HCT116 (cell line): ENCODE results near the gene SSR2. TPM values are rescaled to one million over a fixed set of nuclear protein-coding genes. Genes with fewer than 3 reads are reported as not detected.

Experiments used
- ATAC-seq: fragments of 200-7000 bp; cut with Tn5 transposase; 2 replicates; pipeline ENCODE4 v1.9.1; 2020; ENCODE audit warnings: mild to moderate bottlenecking, moderate library complexity
- BruUV-seq: library from RNA; stranded (reverse); fragments of 400-500 nt; replicated peaks from 2 replicates; lab custom pipeline; 2021; lab: Mats Ljungman, UMichigan
- CTCF ChIA-PET: fragments of 300-600 bp; sonication (Branson Sonifier 250); formaldehyde crosslinking; loops from one replicate; lab custom pipeline; 2021; ENCODE audit warnings: antibody characterized with exemption; lab: Charles Lee
- POLR2A ChIA-PET: fragments of 300-600, 350-600 bp; sonication (Branson Sonifier 250); formaldehyde crosslinking; loops from one replicate; lab custom pipeline; 2021; ENCODE audit warnings: antibody characterized with exemption; lab: Charles Lee
- RAD21 ChIA-PET, 2 experiments: fragments of 300-600 bp; sonication (Branson Sonifier 250); formaldehyde crosslinking; loops; one replicate each; lab custom pipeline; 2023; ENCODE audit warnings: low total read pairs in 2 of 2; ENCODE audit not compliant: uncharacterized antibody in 2 of 2, unreplicated experiment in 2 of 2, low non-redundant PET in 1 of 2; lab: Charles Lee
- DNase-seq: peaks from one replicate; pipeline ENCODE4 v3.0.0-alpha.2; 2010; ENCODE audit warnings: low read depth, low spot score
- H2AFZ ChIP-seq: fragments of 200-600 bp; shearing (Covaris generic), sonication (generic); 2 replicates; pipeline ENCODE4 v1.6.1; 2017; ENCODE audit warnings: low read depth, mixed run types, mixed read lengths, antibody characterized with exemption, low read length; ENCODE audit not compliant: poor library complexity, severe bottlenecking
- H3K27ac ChIP-seq: 2 replicates; pipeline ENCODE4 v1.5.1; 2012; ENCODE audit warnings: low read depth, low read length
- H3K27me3 ChIP-seq: fragments of 200-600 bp; sonication (generic); 2 replicates; pipeline ENCODE4 v1.6.1; 2016; ENCODE audit warnings: mixed run types, low read length, mixed read lengths; ENCODE audit not compliant: insufficient read depth
- H3K36me3 ChIP-seq, 2 experiments: fragments of 200-500 bp in 1 of 2; fragments of 200-600 bp in 1 of 2; sonication (Bioruptor generic) in 1 of 2; sonication (generic) in 1 of 2; 2 replicates each; pipeline versions ENCODE4 v1.5.1 to v1.6.1; 2014 to 2016; ENCODE audit warnings: low read length in 2 of 2, inconsistent platforms in 1 of 2, mixed read lengths in 1 of 2, mixed run types in 1 of 2; ENCODE audit not compliant: insufficient read depth in 2 of 2, control insufficient read depth in 1 of 2
- H3K4me1 ChIP-seq, 2 experiments: fragments of 200-600 bp in 1 of 2; sonication (generic) in 1 of 2; 2 replicates each; pipeline versions ENCODE4 v1.5.1 to v1.6.1; 2012 to 2017; ENCODE audit warnings: low read length in 2 of 2, inconsistent platforms in 1 of 2, mild to moderate bottlenecking in 1 of 2, mixed read lengths in 1 of 2, mixed run types in 1 of 2, moderate library complexity in 1 of 2; ENCODE audit not compliant: insufficient read depth in 2 of 2, control insufficient read depth in 1 of 2
- H3K4me2 ChIP-seq: fragments of 200-600 bp; sonication (generic); 2 replicates; pipeline ENCODE4 v1.6.1; 2017; ENCODE audit warnings: mixed run types, low read length, mixed read lengths
- H3K4me3 ChIP-seq, 2 experiments: fragments of 200-600 bp in 1 of 2; sonication (generic) in 1 of 2; replicated peaks in 1 of 2; 2 replicates each; pipeline ENCODE4 v1.5.1; 2011 to 2016; ENCODE audit warnings: low read length in 2 of 2, control low read depth in 1 of 2, low read depth in 1 of 2, mild to moderate bottlenecking in 1 of 2, mixed read lengths in 1 of 2, mixed run types in 1 of 2
- H3K79me2 ChIP-seq: fragments of 200-600 bp; sonication (generic); 2 replicates; pipeline ENCODE4 v1.6.1; 2017; ENCODE audit warnings: mild to moderate bottlenecking, mixed run types, low read length, moderate library complexity, mixed read lengths; ENCODE audit not compliant: insufficient read depth
- H3K9ac ChIP-seq: fragments of 200-600 bp; sonication (generic); 2 replicates; pipeline ENCODE4 v1.6.1; 2016; ENCODE audit warnings: low read length, mixed read lengths
- H3K9me2 ChIP-seq: fragments of 200-600 bp; sonication (generic), shearing (Covaris generic); 2 replicates; pipeline ENCODE4 v1.6.1; 2017; ENCODE audit warnings: mixed run types, mild to moderate bottlenecking, moderate library complexity; ENCODE audit not compliant: insufficient read depth
- H3K9me3 ChIP-seq, 2 experiments: fragments of 200-500 bp in 1 of 2; fragments of 200-600 bp in 1 of 2; sonication (Bioruptor generic) in 1 of 2; sonication (generic) in 1 of 2; 2 replicates each; pipeline ENCODE4 v1.6.1; 2014 to 2017; ENCODE audit warnings: low read length in 2 of 2, mixed read lengths in 2 of 2, inconsistent platforms in 1 of 2, low read depth in 1 of 2, mild to moderate bottlenecking in 1 of 2, mixed run types in 1 of 2, moderate library complexity in 1 of 2; ENCODE audit not compliant: control insufficient read depth in 1 of 2, insufficient read depth in 1 of 2
- H4K20me1 ChIP-seq: fragments of 200-600 bp; sonication (generic), shearing (Covaris generic); 2 replicates; pipeline ENCODE4 v1.6.1; 2017; ENCODE audit warnings: mixed run types, mild to moderate bottlenecking, moderate library complexity; ENCODE audit not compliant: insufficient read depth
- ATF3 ChIP-seq: IDR thresholded peaks from 2 replicates; pipeline ENCODE4 v1.6.1; 2012
- CBX3 ChIP-seq: IDR thresholded peaks from 2 replicates; pipeline ENCODE4 v1.6.1; 2012; ENCODE audit warnings: low read depth
- CEBPB ChIP-seq: IDR thresholded peaks from 2 replicates; pipeline ENCODE4 v1.6.1; 2012; ENCODE audit warnings: low read depth
- CTCF ChIP-seq, 3 experiments: fragments of 200-600 bp in 1 of 3; sonication (generic) in 1 of 3; IDR thresholded peaks in 2 of 3; conservative IDR thresholded peaks in 1 of 3; 2 replicates each; pipeline ENCODE4 v1.5.1; 2012 to 2017; ENCODE audit warnings: low read depth in 2 of 3, low read length in 2 of 3, antibody characterized with exemption in 1 of 3, borderline replicate concordance in 1 of 3, control low read depth in 1 of 3, mild to moderate bottlenecking in 1 of 3, mixed read lengths in 1 of 3, mixed run types in 1 of 3, moderate library complexity in 1 of 3; ENCODE audit not compliant: insufficient read depth in 1 of 3
- EZH2 ChIP-seq: fragments of 200-600 bp; sonication (generic); IDR thresholded peaks from 2 replicates; pipeline ENCODE4 v1.6.1; 2017; ENCODE audit warnings: antibody characterized with exemption, mixed run types
- MAX ChIP-seq: IDR thresholded peaks from 2 replicates; pipeline ENCODE4 v1.6.1; 2012
- POLR2A ChIP-seq: IDR thresholded peaks from 2 replicates; pipeline ENCODE4 v1.7.0; 2011; ENCODE audit warnings: borderline replicate concordance; ENCODE audit not compliant: insufficient read depth, insufficient read length; ENCODE audit errors: extremely low read depth
- POLR2AphosphoS5 ChIP-seq: IDR thresholded peaks from 2 replicates; pipeline ENCODE4 v1.6.1; 2011; ENCODE audit warnings: mild to moderate bottlenecking, low read depth, low read length, moderate library complexity
- RAD21 ChIP-seq: IDR thresholded peaks from 2 replicates; pipeline ENCODE4 v1.6.1; 2012; ENCODE audit warnings: low read depth, mild to moderate bottlenecking
- SIN3A ChIP-seq: IDR thresholded peaks from 2 replicates; pipeline ENCODE4 v1.6.1; 2012; ENCODE audit warnings: low read depth
- SP1 ChIP-seq: IDR thresholded peaks from 2 replicates; pipeline ENCODE4 v1.6.1; 2012; ENCODE audit warnings: low read depth
- TCF7L2 ChIP-seq: IDR thresholded peaks from 2 replicates; pipeline ENCODE4 v1.7.0; 2011; ENCODE audit warnings: borderline replicate concordance, inconsistent platforms; ENCODE audit not compliant: insufficient read depth, insufficient read length; ENCODE audit errors: extremely low read depth
- ZBTB33 ChIP-seq: IDR thresholded peaks from 2 replicates; pipeline ENCODE4 v1.6.1; 2011; ENCODE audit warnings: mild to moderate bottlenecking, low read length, moderate library complexity; ENCODE audit not compliant: insufficient replicate concordance; ENCODE audit errors: extremely low read depth
- ZFX ChIP-seq: fragments of 450-650 bp; IDR thresholded peaks from 2 replicates; pipeline ENCODE4 v1.6.1; 2017
- ZNF274 ChIP-seq: fragments of 200-500 bp; sonication (Bioruptor generic); IDR thresholded peaks from 2 replicates; pipeline ENCODE4 v1.6.1; 2014; ENCODE audit warnings: mild to moderate bottlenecking, low read depth, low read length, inconsistent platforms
- intact Hi-C: fragments of 100-400 bp; cut with micrococcal nuclease; formaldehyde crosslinking; loops from 2 replicates; pipeline ENCODE4 v1.10.0; 2022
- total RNA-seq: library from RNA; stranded (reverse); gene quantifications from one replicate; pipeline ENCODE4 v1.2.1, GENCODE V29; 2021; ENCODE audit not compliant: unreplicated experiment

SSR2 gene
- total RNA-seq, 1 experiment from 2014 or later = 153 TPM

GRCh38 chr1:155966750-155967149 lies 54.0 kb downstream of the SSR2 start (continued):
- TF ChIP-seq TCF7L2 = no peak
- TF ChIP-seq, all 23 proteins: peak for 0

- Histone ChIP-seq H2AFZ (no peak overlapping the region), H3K4me1 (peaks cover 15 to 31% of the 10 kb centered on the region in 2 experiments), H4K20me1 (no peaks in the 10 kb centered on the region), H3K79me2 (peaks cover 20% of the 10 kb centered on the region; the same call in 1 of the 2 replicates), H3K9me3 (no peaks in the 10 kb centered on the region), H3K36me3 (peaks cover 19 to 33% of the 10 kb centered on the region in 2 experiments; a peak in 3 of 4 replicates), H3K9me2 (no peaks in the 10 kb centered on the region), H3K4me3 (no peak overlapping the region), H3K9ac (no peak overlapping the region), H3K27me3 (no peaks in the 10 kb centered on the region), H3K4me2 (no peak overlapping the region), H3K27ac (no peak overlapping the region)
- no TSS peak for BruUV-seq
- DNase-seq = no peak
- ChIA-PET RAD21 (no interaction called here), POLR2A (no interaction called here), CTCF (no interaction called here)
- ATAC-seq = no peak
- TF ChIP-seq ATF3 (no peak), CTCF (IDR thresholded peaks at IDR 0.05 in 2 of 3, conservative IDR thresholded peaks at IDR 0.05 in 1 of 3; ENCODE audit: borderline replicate concordance in 1 of 3, insufficient read depth in 1 of 3, low read depth in 2 of 3, low read length in 2 of 3) (peak in 1 of 3 experiments; percentile 25; a peak in 2 of 6 replicates)
- intact Hi-C loops = no loop called here
Measured at GRCh38 chr1:155966135-155966534, 54.6 kb downstream of the SSR2 start.

- ATAC-seq = no peak
- Histone ChIP-seq H3K9me3 (no peaks in the 10 kb centered on the region), H2AFZ (no peak overlapping the region), H3K4me1 (peaks cover 24 to 37% of the 10 kb centered on the region in 2 experiments), H3K27me3 (no peaks in the 10 kb centered on the region), H3K4me2 (no peak overlapping the region), H3K9ac (no peak overlapping the region), H3K27ac (no peak overlapping the region), H3K79me2 (peaks cover 7% of the 10 kb centered on the region; the same call in 1 of the 2 replicates), H4K20me1 (no peaks in the 10 kb centered on the region), H3K4me3 (no peak overlapping the region), H3K9me2 (no peaks in the 10 kb centered on the region), H3K36me3 (peaks cover 26 to 39% of the 10 kb centered on the region in 2 experiments; a peak in 3 of 4 replicates)
- intact Hi-C loops = no loop called here
- ChIA-PET RAD21 (interaction anchor here in 1 of 2 experiments (0.7 kb wide), 1 partner anchor 19 kb away, joined by 3 read pairs; no protein-coding TSS in a partner anchor), POLR2A (interaction anchor here (2.6 kb wide), 1 partner anchor 20 kb away, joined by 11 read pairs; no protein-coding TSS in a partner anchor), CTCF (no interaction called here)
- BruUV-seq = no TSS peak
- DNase-seq = no peak
- TF ChIP-seq MAX (no peak), ZFX (no peak), POLR2A (no peak), CBX3 (no peak), RAD21 (no peak), CEBPB (no peak), SP1 (no peak), POLR2AphosphoS5 (no peak), ZNF274 (no peak), EZH2 (no peak), SIN3A (no peak), ZBTB33 (no peak)
Measured at GRCh38 chr1:155964193-155964592, 56.6 kb downstream of the SSR2 start.
